Smooth muscle cell (in vitro differentiated cells): ENCODE data around the gene PPP2R2C. TPM values are rescaled to one million over a fixed set of nuclear protein-coding genes. Genes with fewer than 3 reads are reported as not detected.

ENCODE experiments used
- DNase-seq: peaks from one replicate; lab custom pipeline; 2025; ENCODE audit not compliant: unreplicated experiment; lab: John Stamatoyannopoulos, UW
- H2AFZ ChIP-seq: fragments of 200-600 bp; sonication (generic); 2 replicates; pipeline ENCODE4 v1.6.0; 2016; ENCODE audit warnings: antibody characterized with exemption, low read depth, mild to moderate bottlenecking
- H3F3A ChIP-seq: fragments of 200-600 bp; sonication (generic); 2 replicates; pipeline ENCODE4 v1.6.0; 2017; ENCODE audit warnings: antibody characterized with exemption, low read depth
- H3K27ac ChIP-seq: fragments of 200-600 bp; sonication (generic); 2 replicates; pipeline ENCODE4 v1.5.1; 2016; ENCODE audit warnings: low read depth, mild to moderate bottlenecking
- H3K27me3 ChIP-seq: fragments of 200-600 bp; sonication (generic); 2 replicates; pipeline ENCODE4 v1.6.1; 2016; ENCODE audit warnings: low read depth, mild to moderate bottlenecking
- H3K36me3 ChIP-seq: fragments of 200-600 bp; sonication (generic); 2 replicates; pipeline ENCODE4 v1.5.1; 2016; ENCODE audit warnings: low read depth
- H3K4me1 ChIP-seq: fragments of 200-600 bp; sonication (generic); 2 replicates; pipeline ENCODE4 v1.5.1; 2016; ENCODE audit warnings: low read depth
- H3K4me2 ChIP-seq: fragments of 200-600 bp; sonication (generic); 2 replicates; pipeline ENCODE4 v1.6.0; 2016; ENCODE audit warnings: mild to moderate bottlenecking
- H3K4me3 ChIP-seq: fragments of 200-600 bp; sonication (generic); 2 replicates; pipeline ENCODE4 v1.5.1; 2016; ENCODE audit warnings: mild to moderate bottlenecking
- H3K79me2 ChIP-seq: fragments of 200-600 bp; sonication (generic); 2 replicates; pipeline ENCODE4 v1.6.0; 2016; ENCODE audit warnings: low read depth, mild to moderate bottlenecking
- H3K9ac ChIP-seq: fragments of 200-600 bp; sonication (generic); 2 replicates; pipeline ENCODE4 v1.6.0; 2016; ENCODE audit warnings: low read depth
- H3K9me3 ChIP-seq: fragments of 200-600 bp; sonication (generic); replicated peaks from 2 replicates; pipeline ENCODE4 v1.5.1; 2016; ENCODE audit warnings: low read depth
- H4K20me1 ChIP-seq: fragments of 200-600 bp; sonication (generic); 2 replicates; pipeline ENCODE4 v1.6.0; 2016; ENCODE audit warnings: low read depth
- CTCF ChIP-seq: fragments of 200-600 bp; sonication (generic); IDR thresholded peaks from 2 replicates; pipeline ENCODE4 v1.5.1; 2017; ENCODE audit warnings: borderline replicate concordance, mild to moderate bottlenecking, antibody characterized with exemption; ENCODE audit not compliant: insufficient read depth, poor library complexity, severe bottlenecking
- WGBS: methylation state at CpG from one replicate; pipeline ENCODE4 v1.1.7; 2016; ENCODE audit warnings: low lambda C conversion rate; 5-methylcytosine and 5-hydroxymethylcytosine counted together
- polyA plus RNA-seq: library from polyadenylated mRNA; unstranded; fragments of >200 nt; fragmentation: Nextera tagmentation; extraction: Ambion mirVana; gene quantifications from 2 replicates; pipeline ENCODE4 v1.2.1, GENCODE V29; 2016
- total RNA-seq: library from RNA; depleted of rRNA; stranded (reverse); fragments of >200 nt; gene quantifications from 2 replicates; pipeline ENCODE4 v1.2.3, GENCODE V29; 2014

The PPP2R2C gene
- total and polyA plus RNA-seq, 2 experiments from 2014 or later, result 0.54 to 1.8 TPM

- Histone ChIP-seq H3F3A (no peaks in the 10 kb centered on the region), H3K4me3 (no peak overlapping the region), H3K27ac (no peak overlapping the region), H3K9me3 (no peaks in the 10 kb centered on the region), H3K4me2 (no peak overlapping the region), H3K4me1 (no peaks in the 10 kb centered on the region), H3K36me3 (no peaks in the 10 kb centered on the region), H3K9ac (no peak overlapping the region), H2AFZ (no peak overlapping the region), H4K20me1 (no peaks in the 10 kb centered on the region), H3K27me3 (peaks cover 11% of the 10 kb centered on the region), H3K79me2 (no peaks in the 10 kb centered on the region)
- 93% methylated on average over 23 of the region's 23 CpGs for WGBS
- no peak for DNase-seq
- TF ChIP-seq CTCF, result no peak
Observed at GRCh38 chr4:6342530-6343293, 129.7 kb downstream of the PPP2R2C start.

GRCh38 chr4:6341696-6342095, 130.7 kb downstream of the PPP2R2C start:
- no peaks in the 10 kb centered on the region for H4K20me1 ChIP-seq
- TF ChIP-seq CTCF, result no peak
- H3F3A ChIP-seq, result no peaks in the 10 kb centered on the region
- no peak overlapping the region for H3K9ac ChIP-seq
- H3K9me3 ChIP-seq, result no peaks in the 10 kb centered on the region
- H3K4me1 ChIP-seq, result no peaks in the 10 kb centered on the region
- H3K27me3 ChIP-seq, result peaks cover 14% of the 10 kb centered on the region
- no peak overlapping the region for H3K4me3 ChIP-seq
- WGBS, result 86% methylated on average over 6 of the region's 6 CpGs
- no peak overlapping the region for H3K4me2 ChIP-seq
- no peak for DNase-seq
- H2AFZ ChIP-seq, result no peak overlapping the region
- no peaks in the 10 kb centered on the region for H3K79me2 ChIP-seq
- H3K27ac ChIP-seq, result no peak overlapping the region
- no peaks in the 10 kb centered on the region for H3K36me3 ChIP-seq

GRCh38 chr4:6340446-6341015, 131.9 kb downstream of the PPP2R2C start:
- no peaks in the 10 kb centered on the region for H3K4me1 ChIP-seq
- peaks cover 14% of the 10 kb centered on the region for H3K27me3 ChIP-seq
- WGBS, result 86% methylated on average over 8 of the region's 9 CpGs
- no peaks in the 10 kb centered on the region for H3K9me3 ChIP-seq
- H2AFZ ChIP-seq, result no peak overlapping the region
- TF ChIP-seq CTCF, result no peak
- no peaks in the 10 kb centered on the region for H3K79me2 ChIP-seq
- no peaks in the 10 kb centered on the region for H3F3A ChIP-seq
- no peak for DNase-seq
- no peaks in the 10 kb centered on the region for H4K20me1 ChIP-seq
- no peak overlapping the region for H3K27ac ChIP-seq
- H3K4me3 ChIP-seq, result no peak overlapping the region
- no peaks in the 10 kb centered on the region for H3K36me3 ChIP-seq
- no peak overlapping the region for H3K4me2 ChIP-seq
- H3K9ac ChIP-seq, result no peak overlapping the region
